ENCODE results near the gene EXOSC6. TPM values are rescaled to one million over a fixed set of nuclear protein-coding genes. Genes with fewer than 3 reads are reported as not detected.

Gene EXOSC6
- polyA plus RNA-seq, 1 donor from 2014 or later: 56.6 TPM

DNA sequence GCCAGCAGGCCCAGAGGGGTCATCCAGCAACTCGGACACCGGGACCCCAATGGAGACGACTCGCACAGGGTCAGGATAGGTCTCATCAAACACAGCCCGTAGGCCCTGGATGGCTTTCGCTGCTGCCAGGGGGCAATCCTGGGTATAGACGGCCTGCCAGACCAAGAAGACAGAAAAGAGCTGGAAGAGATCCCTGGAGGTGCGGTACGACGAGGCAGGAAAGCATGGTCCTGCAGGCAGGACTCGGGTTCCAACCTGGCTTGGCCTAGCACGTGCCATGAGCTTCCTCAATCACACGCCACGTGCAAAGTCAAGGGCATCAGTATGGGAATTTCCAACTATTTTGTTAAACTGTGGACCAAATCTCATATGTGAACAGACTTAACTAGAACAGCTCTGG lies 6.3 kb upstream of the EXOSC6 start:
- no peaks in the 10 kb centered on the region for H3K36me3 ChIP-seq (ENCODE audit: insufficient read depth, low read length)
- no peaks in the 10 kb centered on the region for H4K20me1 ChIP-seq (ENCODE audit: insufficient read depth)
- H3K27ac ChIP-seq (ENCODE audit: low read length): no peak overlapping the region
- no peaks in the 10 kb centered on the region for H3K27me3 ChIP-seq (ENCODE audit: insufficient read depth, low read depth, low read length)
- no peak overlapping the region for H3K9ac ChIP-seq (ENCODE audit: low read length)
- H3K9me3 ChIP-seq (ENCODE audit: low read length): no peaks in the 10 kb centered on the region
- H3K79me2 ChIP-seq (replicated peaks; ENCODE audit: insufficient read depth, low read length): no peaks in the 10 kb centered on the region
- no peak overlapping the region for H2AFZ ChIP-seq (ENCODE audit: low read depth, low read length)
- no peak for TF ChIP-seq RAD21 (conservative IDR thresholded peaks at IDR 0.05)
- TF ChIP-seq SMC3 (conservative IDR thresholded peaks at IDR 0.05; ENCODE audit: poor library complexity): no peak
- no peak for TF ChIP-seq EP300 (conservative IDR thresholded peaks at IDR 0.05; ENCODE audit: poor library complexity, severe bottlenecking)
- TF ChIP-seq, protein P1, sequence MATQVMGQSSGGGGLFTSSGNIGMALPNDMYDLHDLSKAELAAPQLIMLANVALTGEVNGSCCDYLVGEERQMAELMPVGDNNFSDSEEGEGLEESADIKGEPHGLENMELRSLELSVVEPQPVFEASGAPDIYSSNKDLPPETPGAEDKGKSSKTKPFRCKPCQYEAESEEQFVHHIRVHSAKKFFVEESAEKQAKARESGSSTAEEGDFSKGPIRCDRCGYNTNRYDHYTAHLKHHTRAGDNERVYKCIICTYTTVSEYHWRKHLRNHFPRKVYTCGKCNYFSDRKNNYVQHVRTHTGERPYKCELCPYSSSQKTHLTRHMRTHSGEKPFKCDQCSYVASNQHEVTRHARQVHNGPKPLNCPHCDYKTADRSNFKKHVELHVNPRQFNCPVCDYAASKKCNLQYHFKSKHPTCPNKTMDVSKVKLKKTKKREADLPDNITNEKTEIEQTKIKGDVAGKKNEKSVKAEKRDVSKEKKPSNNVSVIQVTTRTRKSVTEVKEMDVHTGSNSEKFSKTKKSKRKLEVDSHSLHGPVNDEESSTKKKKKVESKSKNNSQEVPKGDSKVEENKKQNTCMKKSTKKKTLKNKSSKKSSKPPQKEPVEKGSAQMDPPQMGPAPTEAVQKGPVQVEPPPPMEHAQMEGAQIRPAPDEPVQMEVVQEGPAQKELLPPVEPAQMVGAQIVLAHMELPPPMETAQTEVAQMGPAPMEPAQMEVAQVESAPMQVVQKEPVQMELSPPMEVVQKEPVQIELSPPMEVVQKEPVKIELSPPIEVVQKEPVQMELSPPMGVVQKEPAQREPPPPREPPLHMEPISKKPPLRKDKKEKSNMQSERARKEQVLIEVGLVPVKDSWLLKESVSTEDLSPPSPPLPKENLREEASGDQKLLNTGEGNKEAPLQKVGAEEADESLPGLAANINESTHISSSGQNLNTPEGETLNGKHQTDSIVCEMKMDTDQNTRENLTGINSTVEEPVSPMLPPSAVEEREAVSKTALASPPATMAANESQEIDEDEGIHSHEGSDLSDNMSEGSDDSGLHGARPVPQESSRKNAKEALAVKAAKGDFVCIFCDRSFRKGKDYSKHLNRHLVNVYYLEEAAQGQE (IDR thresholded peaks at IDR 0.05; ENCODE audit: borderline replicate concordance): no peak
- TF ChIP-seq POLR2AphosphoS5 (IDR thresholded peaks at IDR 0.05): no peak
- TF ChIP-seq, protein P2, sequence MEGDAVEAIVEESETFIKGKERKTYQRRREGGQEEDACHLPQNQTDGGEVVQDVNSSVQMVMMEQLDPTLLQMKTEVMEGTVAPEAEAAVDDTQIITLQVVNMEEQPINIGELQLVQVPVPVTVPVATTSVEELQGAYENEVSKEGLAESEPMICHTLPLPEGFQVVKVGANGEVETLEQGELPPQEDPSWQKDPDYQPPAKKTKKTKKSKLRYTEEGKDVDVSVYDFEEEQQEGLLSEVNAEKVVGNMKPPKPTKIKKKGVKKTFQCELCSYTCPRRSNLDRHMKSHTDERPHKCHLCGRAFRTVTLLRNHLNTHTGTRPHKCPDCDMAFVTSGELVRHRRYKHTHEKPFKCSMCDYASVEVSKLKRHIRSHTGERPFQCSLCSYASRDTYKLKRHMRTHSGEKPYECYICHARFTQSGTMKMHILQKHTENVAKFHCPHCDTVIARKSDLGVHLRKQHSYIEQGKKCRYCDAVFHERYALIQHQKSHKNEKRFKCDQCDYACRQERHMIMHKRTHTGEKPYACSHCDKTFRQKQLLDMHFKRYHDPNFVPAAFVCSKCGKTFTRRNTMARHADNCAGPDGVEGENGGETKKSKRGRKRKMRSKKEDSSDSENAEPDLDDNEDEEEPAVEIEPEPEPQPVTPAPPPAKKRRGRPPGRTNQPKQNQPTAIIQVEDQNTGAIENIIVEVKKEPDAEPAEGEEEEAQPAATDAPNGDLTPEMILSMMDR (IDR thresholded peaks at IDR 0.05; ENCODE audit: poor library complexity, severe bottlenecking): no peak
- no peak for TF ChIP-seq MXI1 (conservative IDR thresholded peaks at IDR 0.05; ENCODE audit: poor library complexity, severe bottlenecking)
- TF ChIP-seq EZH2 (IDR thresholded peaks at IDR 0.05; ENCODE audit: borderline replicate concordance, insufficient read depth, low read length, poor library complexity, severe bottlenecking): no peak
- TF ChIP-seq TAF1 (IDR thresholded peaks at IDR 0.05; ENCODE audit: low read depth): no peak
- no peak overlapping the region for H3K4me2 ChIP-seq (ENCODE audit: low read length)
- H3K4me3 ChIP-seq (ENCODE audit: low read length): no peak overlapping the region
- no peaks in the 10 kb centered on the region for H3K9me2 ChIP-seq (ENCODE audit: insufficient read depth, low read length)
- H3F3A ChIP-seq (ENCODE audit: insufficient read depth, low read length, poor library complexity, severe bottlenecking): no peaks in the 10 kb centered on the region

DNA sequence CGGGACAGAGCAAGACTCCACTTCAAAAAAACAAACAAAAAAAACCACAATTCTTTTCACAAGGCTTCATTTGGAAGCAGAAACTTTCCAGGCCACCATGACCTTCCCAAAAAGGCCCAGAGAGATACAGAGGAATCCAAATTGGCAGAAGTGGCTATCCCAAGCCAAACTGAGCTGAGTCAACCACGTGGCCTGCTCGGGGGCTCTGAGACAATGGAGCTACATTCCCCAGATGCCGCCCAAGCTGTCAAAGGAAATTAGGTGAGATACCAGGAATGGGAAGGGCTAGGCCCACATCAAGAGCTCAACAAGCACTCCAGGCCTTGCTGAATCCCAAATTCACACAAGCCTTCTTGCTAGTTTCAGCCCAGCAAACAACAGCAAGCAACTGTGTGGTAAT lies 5.7 kb upstream of the EXOSC6 start:
- Histone ChIP-seq H3K9ac (ENCODE audit: low read length) (no peak overlapping the region), H4K20me1 (ENCODE audit: insufficient read depth) (no peaks in the 10 kb centered on the region), H3K36me3 (ENCODE audit: insufficient read depth, low read length) (no peaks in the 10 kb centered on the region), H3K4me2 (ENCODE audit: low read length) (no peak overlapping the region), H3F3A (ENCODE audit: insufficient read depth, low read length, poor library complexity, severe bottlenecking) (peaks cover under 1% of the 10 kb centered on the region), H3K27ac (ENCODE audit: low read length) (no peak overlapping the region), H3K9me3 (ENCODE audit: low read length) (no peaks in the 10 kb centered on the region), H3K79me2 (replicated peaks; ENCODE audit: insufficient read depth, low read length) (no peaks in the 10 kb centered on the region), H3K9me2 (ENCODE audit: insufficient read depth, low read length) (no peaks in the 10 kb centered on the region), H3K4me3 (ENCODE audit: low read length) (no peak overlapping the region), H3K27me3 (ENCODE audit: insufficient read depth, low read depth, low read length) (no peaks in the 10 kb centered on the region), H2AFZ (ENCODE audit: low read depth, low read length) (no peak overlapping the region)
- no peak for TF ChIP-seq RAD21 (conservative IDR thresholded peaks at IDR 0.05)
- TF ChIP-seq, protein P1 (IDR thresholded peaks at IDR 0.05; ENCODE audit: borderline replicate concordance): no peak
- TF ChIP-seq EZH2 (IDR thresholded peaks at IDR 0.05; ENCODE audit: borderline replicate concordance, insufficient read depth, low read length, poor library complexity, severe bottlenecking): no peak
